ENCODE results near the gene RGS7. TPM values are rescaled to one million over a fixed set of nuclear protein-coding genes. Genes with fewer than 3 reads are reported as not detected.
"Not testable (repeated sequence)": the region's sequence is repeated elsewhere in the genome, so short reads cannot be mapped to it uniquely, and the experiment has no call there.

RGS7 gene
- total RNA-seq, 1 donor from 2014 or later = 0.58 TPM

DNA sequence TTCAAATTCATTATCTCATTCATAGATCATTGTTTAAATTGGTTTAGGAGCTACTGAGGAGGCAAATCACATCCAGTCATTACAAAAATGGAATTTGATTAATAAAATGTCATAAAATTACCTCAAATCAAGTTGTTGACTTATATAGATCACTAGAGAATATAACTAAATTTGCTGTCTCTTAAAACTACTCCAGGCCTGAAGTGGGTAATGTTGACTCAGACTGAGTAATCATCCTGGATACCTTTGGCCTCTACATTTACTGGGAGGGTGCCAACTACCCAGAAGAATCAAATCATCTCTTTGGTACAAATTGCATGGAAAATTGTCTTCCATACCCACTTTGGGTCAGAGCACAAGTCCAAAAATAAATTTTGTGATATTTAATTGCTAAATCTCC is 553.9 kb downstream of the RGS7 start:
- no peak for DNase-seq (ENCODE audit: extremely low read depth, low read depth, low spot score)

DNA sequence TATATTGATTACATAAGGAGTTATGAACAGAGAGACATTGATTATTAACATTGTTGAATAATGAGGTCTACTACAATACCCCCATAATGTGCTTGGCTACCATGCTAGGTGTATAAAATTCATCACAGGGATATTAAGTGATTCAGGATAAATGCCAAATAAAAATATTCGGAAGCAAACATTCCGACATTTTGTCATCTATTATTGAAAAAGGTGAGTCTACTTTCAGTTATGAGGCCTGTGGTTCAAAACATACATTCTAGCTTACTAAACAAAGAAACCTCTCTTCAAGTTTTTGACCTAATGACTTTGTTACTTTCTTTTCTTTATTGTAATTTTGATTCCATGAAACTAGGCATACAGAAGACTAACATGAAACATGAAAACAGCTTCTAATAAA is 554.7 kb downstream of the RGS7 start:
- DNase-seq (ENCODE audit: extremely low read depth, low read depth, low spot score) = no peak

DNA sequence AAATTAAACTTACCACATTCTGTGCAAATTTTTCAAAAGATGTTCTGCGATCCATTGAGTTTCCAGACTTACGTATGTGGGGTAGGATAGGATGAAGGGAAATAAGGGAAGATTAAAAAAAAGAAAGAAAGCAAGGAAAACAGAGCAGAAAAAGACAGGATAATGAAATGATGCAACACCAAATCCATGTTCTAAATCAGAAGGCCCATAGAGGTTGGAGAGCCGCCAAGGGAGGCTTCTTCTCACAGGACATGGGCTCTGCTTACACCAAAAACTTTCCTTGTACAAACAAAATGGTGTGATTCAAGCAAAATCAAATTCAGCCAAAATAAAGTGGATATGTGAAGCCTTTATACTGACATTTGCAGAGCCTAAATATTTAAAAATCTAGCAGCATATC is 555.6 kb downstream of the RGS7 start:
- no peak for DNase-seq (ENCODE audit: extremely low read depth, low read depth, low spot score)

DNA sequence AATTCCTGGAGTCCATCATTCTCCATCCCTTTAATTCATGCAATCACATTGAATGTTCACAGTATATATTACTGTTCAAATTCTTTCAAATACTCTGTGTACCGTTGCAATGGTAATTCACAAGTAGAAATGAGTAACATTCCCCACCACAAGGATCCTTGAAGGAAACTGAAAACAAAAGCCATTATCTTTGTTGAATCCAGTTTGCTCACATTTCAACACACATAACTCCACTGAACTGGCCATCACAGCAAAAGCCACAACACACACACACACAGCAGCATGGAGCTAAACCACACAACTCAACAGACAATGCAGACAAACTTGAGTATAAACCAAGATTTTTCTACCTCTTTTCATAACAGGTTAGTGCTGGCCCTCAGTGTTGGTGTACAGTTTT is 556.7 kb downstream of the RGS7 start:
- no peak for DNase-seq (ENCODE audit: extremely low read depth, low read depth, low spot score)

DNA sequence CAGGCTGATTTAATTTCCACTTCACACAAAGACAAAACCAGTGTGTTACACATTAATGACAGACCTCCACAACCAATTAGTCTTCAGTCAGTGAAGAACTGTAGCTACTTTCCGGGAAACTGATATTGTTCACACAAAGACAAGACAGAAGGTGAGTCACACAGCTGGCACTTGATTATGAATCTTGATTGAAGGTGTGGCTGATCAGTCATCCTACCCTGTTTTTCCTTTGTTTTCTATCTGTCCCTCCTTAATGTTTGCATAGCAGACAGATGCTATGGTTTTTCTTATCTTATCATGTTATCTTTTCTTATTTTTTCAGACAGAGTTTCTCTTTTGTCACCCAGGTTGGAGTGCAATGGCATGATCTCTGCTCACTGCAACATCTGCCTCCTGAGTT is 560.0 kb downstream of the RGS7 start:
- DNase-seq (ENCODE audit: extremely low read depth, low read depth, low spot score) = no peak

DNA sequence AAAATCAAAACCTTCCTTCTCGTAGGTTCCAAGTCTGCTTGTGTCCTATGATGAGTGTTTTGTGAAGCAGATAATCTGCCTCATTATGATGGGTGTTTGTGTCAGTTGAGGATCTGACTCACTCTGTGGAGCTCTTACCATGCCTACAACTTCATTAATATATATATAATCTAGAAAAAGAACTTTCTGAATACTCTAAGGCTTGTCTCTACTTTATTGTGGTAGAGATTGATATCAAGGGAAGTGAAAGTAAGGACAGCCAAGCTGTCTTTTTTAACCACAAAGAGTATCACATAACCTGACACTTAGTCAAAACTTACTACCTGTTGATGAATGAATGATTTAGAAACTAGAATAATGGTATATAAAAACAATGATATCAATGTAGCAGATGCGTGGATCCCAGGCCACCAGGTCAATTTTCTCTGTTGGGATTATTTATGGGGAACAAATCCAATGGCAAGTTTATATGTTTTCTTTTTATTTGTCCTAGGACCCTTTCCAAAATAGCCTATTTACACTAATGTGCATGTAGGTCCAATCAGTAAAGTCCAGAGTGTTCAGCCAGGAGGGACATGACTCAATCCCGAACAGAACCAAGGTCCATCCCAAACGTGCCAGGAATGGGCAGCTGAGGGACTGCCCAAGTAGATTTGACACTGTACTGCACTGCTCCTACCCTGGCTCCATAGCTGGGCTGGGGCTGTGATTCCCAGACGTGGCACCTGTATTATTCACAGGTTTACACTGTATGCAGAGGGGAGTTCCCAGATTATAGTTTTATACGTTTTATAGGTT is 562.8 kb downstream of the RGS7 start:
- no peak for DNase-seq (ENCODE audit: extremely low read depth, low read depth, low spot score)

DNA sequence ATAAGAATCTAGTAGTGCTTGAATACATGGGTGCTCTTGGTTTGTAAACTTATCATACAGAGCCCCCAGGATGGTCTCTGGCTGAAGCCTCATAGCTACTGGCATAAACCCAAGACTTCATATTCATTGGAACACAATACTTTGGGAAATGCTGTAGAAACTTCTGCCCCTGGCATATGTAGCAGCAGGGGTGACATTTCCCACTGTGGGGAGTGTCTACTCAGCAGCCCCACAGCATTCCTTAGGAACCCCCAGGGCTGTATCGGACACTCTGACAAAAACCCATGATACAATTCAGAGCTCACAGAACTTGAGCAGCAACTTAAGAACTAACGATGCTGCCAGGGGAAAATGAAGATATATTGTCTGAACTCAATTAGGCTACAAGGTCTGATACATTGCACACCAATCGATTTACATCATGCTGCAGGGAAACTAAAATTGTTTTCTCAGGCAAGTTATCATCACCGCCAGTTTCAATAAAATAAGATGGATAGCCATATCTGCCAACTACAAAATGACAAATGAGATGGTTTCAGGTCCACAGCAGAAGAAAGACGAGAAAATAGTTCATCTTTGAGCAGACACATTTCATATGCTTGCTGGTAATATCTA is 564.0 kb downstream of the RGS7 start:
- DNase-seq (ENCODE audit: extremely low read depth, low read depth, low spot score) = no peak

DNA sequence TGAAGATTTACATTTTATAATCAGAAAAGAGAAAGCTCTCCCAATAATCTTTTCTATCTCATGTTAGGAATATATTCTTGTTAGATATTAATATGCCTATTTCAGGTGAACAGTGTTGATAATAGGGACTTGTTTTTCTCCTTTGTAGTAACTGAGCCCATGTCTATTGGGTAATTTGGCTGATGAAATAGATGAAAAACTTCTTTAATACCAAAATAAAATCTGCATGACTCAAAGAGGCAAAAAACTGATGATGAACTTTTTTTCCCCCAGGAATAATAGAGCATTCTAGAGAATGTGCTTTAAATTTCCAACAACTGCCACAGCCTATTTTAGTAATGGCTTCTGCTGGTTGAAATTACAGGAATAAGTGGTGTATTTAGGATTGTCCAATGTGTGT is 566.1 kb downstream of the RGS7 start:
- DNase-seq (ENCODE audit: extremely low read depth, low read depth, low spot score) = no peak

DNA sequence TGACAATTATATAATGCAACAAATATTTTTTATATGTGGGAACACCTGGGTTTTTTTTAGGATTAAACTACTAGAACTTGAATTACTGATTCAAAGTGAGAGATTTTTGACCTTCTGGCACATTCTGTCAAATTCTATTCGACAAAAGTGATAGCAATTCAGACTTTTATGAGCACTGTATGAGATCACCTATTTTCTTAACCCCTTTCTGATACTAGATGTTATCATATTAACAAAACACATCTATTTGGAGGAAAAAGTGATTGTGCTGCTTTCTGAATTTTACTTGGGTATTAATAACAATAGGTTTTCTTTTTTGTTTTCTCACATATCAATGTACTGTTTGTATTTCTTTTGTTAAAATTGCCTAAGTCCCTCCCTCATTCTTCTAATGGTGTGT is 570.1 kb downstream of the RGS7 start:
- DNase-seq (ENCODE audit: extremely low read depth, low read depth, low spot score) = no peak

DNA sequence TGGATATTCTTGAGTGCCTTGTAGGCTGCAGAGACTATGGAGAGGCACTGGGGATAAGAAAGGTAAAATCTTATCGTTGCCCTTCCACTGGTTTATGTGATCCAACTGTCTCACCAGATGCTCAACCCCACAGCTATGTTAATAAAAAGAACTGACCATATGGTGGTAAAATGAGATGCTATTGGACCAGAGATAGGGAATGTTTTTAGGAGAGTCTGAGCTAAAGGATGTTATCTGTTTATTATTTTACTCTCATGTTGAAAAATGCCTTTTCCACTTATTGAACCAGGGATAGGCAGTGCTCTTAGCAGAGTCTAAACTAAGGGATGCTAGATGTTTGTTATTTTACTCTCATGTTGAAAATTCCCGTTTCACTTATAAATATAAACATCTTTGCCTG is 572.2 kb downstream of the RGS7 start:
- no peak for DNase-seq (ENCODE audit: extremely low read depth, low read depth, low spot score)

DNA sequence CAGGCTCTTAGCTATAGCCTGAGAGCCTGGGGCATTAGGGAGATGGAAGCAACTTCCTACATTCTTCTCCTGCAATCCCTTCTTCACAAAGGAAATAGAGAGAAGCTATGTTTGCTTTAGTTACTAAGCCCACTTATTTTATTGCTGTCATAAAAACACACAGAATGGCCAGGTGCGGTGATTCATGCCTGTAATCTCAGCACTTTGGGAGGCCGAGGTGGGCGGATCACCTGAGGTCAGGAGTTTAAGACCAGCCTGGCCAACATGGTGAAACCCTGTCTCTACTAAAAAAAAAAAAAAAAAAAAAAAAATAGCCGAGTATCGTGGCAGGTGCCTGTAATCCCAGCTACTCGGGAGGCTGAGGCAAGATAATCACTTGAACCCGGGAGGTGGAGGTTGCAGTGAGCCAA is 573.3 kb downstream of the RGS7 start:
- DNase-seq (ENCODE audit: extremely low read depth, low read depth, low spot score) = not testable (repeated sequence)

DNA sequence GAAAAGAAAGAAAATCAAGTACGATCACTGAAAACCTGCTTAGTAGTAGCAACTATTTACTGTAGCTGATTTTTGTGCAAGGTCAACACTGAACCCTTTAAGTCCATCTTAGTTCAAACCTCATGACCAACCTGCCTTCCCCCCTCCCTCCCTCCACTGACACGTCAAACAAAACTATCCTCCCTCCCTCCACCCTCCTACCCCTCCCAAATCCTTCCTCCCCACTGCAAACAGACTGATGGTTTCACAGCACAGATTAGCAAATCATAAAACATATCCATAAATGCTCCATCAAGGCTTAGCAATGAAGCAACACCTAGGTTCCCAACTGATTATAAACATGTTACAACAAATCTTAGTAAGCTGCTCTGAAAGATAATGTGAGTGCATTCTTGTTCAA is 580.8 kb downstream of the RGS7 start:
- no peak for DNase-seq (ENCODE audit: extremely low read depth, low read depth, low spot score)

DNA sequence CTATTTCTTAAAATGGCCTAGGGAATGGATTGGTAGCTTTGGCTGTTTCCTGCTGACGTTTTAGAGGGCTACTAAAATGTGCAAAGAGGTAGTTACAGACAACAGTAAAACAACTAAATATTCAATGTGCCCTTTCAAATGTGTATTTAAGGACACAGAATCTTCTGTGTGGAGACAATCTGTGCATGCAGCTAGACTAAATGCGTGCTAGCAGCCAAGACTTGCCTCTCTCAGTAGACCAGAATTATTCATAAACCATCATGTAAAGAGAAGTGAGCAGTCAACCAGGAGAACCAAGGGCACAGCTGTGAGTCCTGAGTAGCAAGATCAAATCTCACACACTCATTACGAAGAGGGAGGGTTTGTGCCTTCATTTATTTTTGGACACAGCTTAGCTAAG is 584.9 kb downstream of the RGS7 start:
- DNase-seq (ENCODE audit: extremely low read depth, low read depth, low spot score) = no peak

DNA sequence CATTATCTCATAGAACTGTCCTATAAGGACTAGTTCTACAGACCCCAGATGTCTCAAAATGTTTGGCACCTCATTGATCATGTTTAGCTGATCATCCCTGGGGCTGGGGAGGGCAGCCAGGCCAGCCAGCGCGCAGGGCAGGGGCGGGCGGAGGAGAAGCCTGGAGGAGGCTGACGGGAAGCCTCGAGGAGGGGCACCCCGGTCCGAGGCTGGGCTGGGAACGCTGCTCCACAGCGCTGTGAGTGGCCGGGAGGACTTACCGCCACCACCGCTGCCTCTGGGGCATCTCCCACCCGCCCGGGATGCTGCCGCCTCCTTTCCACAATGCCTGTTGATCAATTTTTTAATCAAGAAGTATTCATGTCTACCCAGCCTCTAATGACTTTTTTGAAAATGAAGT is 585.6 kb downstream of the RGS7 start:
- no peak for DNase-seq (ENCODE audit: extremely low read depth, low read depth, low spot score)

DNA sequence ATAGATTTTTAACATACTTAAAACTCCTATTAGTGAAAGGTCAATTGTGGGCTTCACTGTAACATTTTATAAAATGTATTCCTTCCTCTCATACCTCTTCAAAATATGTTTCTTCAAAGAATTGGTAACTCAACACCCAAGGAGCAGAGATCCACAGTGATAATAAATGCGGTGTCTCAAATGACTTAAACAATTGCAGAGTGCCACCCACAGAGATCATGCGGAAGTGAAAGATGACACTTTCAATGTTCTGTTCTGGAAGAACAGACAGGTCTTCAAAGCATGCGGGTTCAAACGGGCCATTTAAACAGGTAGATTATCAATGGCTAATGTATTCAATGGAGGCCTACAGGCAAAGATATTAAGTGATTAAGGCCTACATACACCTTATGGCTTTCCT is 588.0 kb downstream of the RGS7 start:
- DNase-seq (ENCODE audit: extremely low read depth, low read depth, low spot score) = no peak

DNA sequence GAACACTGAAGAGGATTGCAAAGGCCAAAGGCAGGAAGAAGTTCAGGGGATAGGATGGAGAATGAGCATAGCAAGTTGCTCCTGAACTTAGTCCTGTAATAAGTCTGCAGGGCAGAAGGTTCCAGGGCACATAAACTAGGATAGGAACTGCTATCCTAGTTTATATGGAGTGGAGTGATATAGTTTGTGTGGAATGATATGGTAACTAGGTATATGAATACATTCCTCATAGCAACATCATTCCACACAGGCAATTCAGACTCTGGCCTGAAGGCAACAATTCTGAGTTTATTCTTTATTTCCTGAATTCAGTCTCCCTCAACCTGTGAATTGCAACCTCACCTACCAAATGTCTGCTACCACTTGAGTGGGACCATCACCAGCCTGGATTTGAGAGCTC is 590.2 kb downstream of the RGS7 start:
- no peak for DNase-seq (ENCODE audit: extremely low read depth, low read depth, low spot score)

DNA sequence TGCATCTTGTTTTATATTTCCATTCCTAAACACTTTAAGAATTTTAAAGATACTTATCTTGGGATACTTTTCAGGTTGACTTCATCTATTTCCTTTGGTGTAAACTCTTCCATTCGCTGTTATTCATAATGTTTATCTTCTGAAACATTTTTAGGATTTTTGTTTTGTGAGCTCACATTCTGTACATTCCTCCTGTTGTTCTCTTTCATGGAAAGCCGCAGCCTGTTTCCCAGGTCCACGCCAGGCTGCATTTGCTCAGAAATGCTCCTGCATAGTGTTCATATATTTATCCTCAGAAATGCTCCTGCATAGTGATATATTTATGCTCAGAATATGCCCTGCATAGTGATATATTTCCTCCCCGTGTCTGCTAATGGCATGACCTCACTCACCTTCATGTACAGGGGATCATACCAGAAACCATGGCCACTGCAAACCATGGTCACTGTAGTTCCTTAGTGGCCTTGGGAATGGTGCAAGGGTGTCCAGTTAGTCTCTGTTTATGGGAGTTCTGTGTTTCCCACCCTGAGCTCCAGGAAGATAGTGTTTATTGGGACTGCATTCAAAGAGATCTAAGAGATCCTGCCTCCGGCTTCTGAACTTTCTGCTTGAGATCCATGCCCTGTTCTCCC is 591.2 kb downstream of the RGS7 start:
- no peak for DNase-seq (ENCODE audit: extremely low read depth, low read depth, low spot score)

DNA sequence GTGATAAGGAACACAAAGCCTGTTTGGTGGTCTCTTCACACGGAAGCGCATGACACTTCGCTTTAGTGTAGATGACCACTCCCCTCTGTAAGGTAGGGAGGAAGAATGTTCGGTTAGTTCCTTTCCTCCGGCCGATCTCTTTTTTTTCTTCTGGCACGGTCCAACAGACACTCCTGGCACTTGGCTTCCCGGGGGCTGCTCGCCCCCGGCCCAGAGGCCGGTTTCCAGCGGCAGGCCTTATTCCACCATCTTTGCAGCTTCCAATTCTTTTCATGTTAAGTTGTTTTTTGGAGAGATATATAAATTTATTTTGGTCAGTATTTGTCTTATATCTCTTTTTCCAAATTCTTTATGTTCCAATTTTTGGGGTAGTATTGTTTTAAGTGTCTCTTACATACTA is 593.2 kb downstream of the RGS7 start:
- DNase-seq (ENCODE audit: extremely low read depth, low read depth, low spot score) = no peak

DNA sequence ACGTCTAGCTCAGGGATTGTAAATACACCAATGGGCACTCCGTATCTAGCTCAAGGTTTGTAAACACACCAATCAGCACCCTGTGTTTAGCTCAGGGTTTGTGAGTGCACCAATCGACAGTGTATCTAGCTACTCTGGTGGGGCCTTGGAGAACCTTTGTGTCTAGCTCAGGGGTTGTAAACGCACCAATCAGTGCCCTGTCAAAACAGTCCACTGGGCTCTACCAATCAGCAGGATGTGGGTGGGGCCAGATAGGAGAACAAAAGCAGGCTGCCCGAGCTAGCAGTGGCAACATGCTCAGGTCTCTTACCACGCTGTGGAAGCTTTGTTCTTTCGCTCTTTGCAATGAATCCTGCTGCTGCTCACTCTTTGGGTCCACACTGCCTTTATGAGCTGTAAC is 593.9 kb downstream of the RGS7 start:
- not testable (repeated sequence) for DNase-seq (ENCODE audit: extremely low read depth, low read depth, low spot score)

DNA sequence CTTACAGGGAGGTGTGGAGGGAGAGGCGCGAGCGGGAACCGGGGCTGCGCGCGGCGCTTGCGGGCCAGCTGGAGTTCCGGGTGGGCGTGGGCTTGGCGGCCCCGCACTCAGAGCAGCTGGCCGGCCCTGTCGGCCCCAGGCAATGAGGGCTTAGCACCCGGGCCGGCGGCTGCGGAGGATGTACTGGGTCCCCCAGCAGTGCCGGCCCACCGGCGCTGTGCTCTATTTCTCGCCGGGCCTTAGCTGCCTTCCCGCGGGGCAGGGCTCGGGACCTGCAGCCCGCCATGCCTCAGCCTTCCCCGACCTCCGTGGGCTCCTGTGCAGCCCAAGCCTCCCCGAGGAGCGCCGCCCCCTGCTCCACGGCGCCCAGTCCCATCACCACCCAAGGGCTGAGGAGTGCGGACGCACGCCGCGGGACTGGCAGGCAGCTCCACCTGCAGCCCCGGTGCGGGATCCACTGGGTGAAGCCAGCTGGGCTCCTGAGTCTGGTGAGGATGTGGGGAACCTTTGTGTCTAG is 594.5 kb downstream of the RGS7 start:
- DNase-seq (ENCODE audit: extremely low read depth, low read depth, low spot score) = not testable (repeated sequence)

DNA sequence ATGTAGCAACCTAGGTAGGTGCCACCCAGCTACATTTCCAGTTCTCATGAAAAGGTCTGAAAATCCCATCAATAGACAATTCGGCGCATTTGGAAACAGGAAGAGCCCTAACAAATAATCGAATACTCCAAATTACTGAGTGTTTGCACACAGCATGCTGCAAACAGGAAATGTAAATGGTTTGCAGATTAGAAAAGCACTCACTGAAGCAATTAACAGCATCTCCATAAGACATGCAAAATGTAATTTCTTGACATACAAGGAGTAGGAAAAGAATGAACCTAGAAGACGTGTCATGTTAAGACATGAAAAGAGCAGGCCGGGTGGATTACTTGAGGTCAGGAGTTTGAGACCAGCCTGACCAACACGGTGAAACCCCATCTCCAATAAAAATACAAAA is 598.2 kb downstream of the RGS7 start:
- DNase-seq (ENCODE audit: extremely low read depth, low read depth, low spot score) = not testable (repeated sequence)

DNA sequence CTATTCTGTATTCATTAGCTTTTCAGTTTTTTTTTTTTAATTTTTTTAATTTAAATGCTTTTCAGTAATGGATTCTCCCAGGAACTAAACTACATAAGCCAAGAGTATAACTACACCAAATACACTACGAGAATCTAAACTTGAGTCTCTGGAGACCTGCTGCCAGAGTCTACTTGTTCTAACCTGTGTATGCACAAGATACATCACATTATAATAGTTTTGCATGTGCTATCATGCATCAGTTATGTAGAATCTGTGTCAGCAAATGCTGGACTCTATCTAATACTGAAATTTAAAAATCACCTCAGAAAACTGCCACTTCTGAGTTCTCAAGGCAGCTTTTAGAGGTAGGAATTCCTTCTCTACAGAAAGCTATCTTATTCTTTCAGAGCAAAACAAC is 598.7 kb downstream of the RGS7 start:
- no peak for DNase-seq (ENCODE audit: extremely low read depth, low read depth, low spot score)

Measured in glomerular endothelial cell (primary cell).